Measurements from ENCODE around the gene PREX1.

PREX1 gene

GRCh38 chr20:48617481-48617880 is 210.3 kb downstream of the PREX1 start:
- no peak for TF ChIP-seq CTCF (IDR thresholded peaks at IDR 0.05; ENCODE audit: borderline replicate concordance, insufficient read depth, low read depth, low read length)
- H3K4me3 ChIP-seq (ENCODE audit: low read depth, low read length): no peak overlapping the region

- no peak for TF ChIP-seq CTCF (IDR thresholded peaks at IDR 0.05; ENCODE audit: borderline replicate concordance, insufficient read depth, low read depth, low read length)
- no peak overlapping the region for H3K4me3 ChIP-seq (ENCODE audit: low read depth, low read length)
Measured at GRCh38 chr20:48616481-48616880, 211.3 kb downstream of the PREX1 start.

GRCh38 chr20:48615871-48616270 is 211.9 kb downstream of the PREX1 start:
- H3K4me3 ChIP-seq (ENCODE audit: low read depth, low read length): no peak overlapping the region
- TF ChIP-seq CTCF (IDR thresholded peaks at IDR 0.05; ENCODE audit: borderline replicate concordance, insufficient read depth, low read depth, low read length): no peak

- no peak overlapping the region for H3K4me3 ChIP-seq (ENCODE audit: low read depth, low read length)
- no peak for TF ChIP-seq CTCF (IDR thresholded peaks at IDR 0.05; ENCODE audit: borderline replicate concordance, insufficient read depth, low read depth, low read length)
Measured at GRCh38 chr20:48614593-48615274, 213.1 kb downstream of the PREX1 start.

GRCh38 chr20:48613926-48614325 is 213.9 kb downstream of the PREX1 start:
- no peak overlapping the region for H3K4me3 ChIP-seq (ENCODE audit: low read depth, low read length)
- no peak for TF ChIP-seq CTCF (IDR thresholded peaks at IDR 0.05; ENCODE audit: borderline replicate concordance, insufficient read depth, low read depth, low read length)

- TF ChIP-seq CTCF (IDR thresholded peaks at IDR 0.05; ENCODE audit: borderline replicate concordance, insufficient read depth, low read depth, low read length): no peak
- H3K4me3 ChIP-seq (ENCODE audit: low read depth, low read length): no peak overlapping the region
Measured at GRCh38 chr20:48612335-48612734, 215.5 kb downstream of the PREX1 start.

GRCh38 chr20:48610996-48611395 is 216.8 kb downstream of the PREX1 start:
- no peak for TF ChIP-seq CTCF (IDR thresholded peaks at IDR 0.05; ENCODE audit: borderline replicate concordance, insufficient read depth, low read depth, low read length)
- no peak overlapping the region for H3K4me3 ChIP-seq (ENCODE audit: low read depth, low read length)
